ENCODE results near the gene PPP1R3A. TPM values are rescaled to one million over a fixed set of nuclear protein-coding genes. Genes with fewer than 3 reads are reported as not detected.
"Not testable (repeated sequence)": the region's sequence is repeated elsewhere in the genome, so short reads cannot be mapped to it uniquely, and the experiment has no call there.

PPP1R3A gene
- not detected in 2 replicates for total RNA-seq (2014; rRNA removed; shearing (Covaris generic); ENCODE audit: low replicate concordance)

GRCh38 chr7:113918946-113919345 is at the start of gene PPP1R3A:
Gene PPP1R3A (minus strand): TSS chr7:113919009. CDS start chr7:113918996, 13 bp downstream.
- DNase-seq (ENCODE audit: low read depth) = no peak
- in situ Hi-C loops (cut with HindIII; ENCODE audit: low pct_unique_long_range_greater_than_20kb, low sequenced_read_pairs) = no loop called here

- in situ Hi-C loops (cut with HindIII; ENCODE audit: low pct_unique_long_range_greater_than_20kb, low sequenced_read_pairs) = no loop called here
- no peak for DNase-seq (ENCODE audit: low read depth)
These were observed 44.5 kb upstream of the PPP1R3A start for GRCh38 chr7:113963356-113963755.

- in situ Hi-C loops (cut with HindIII; ENCODE audit: low pct_unique_long_range_greater_than_20kb, low sequenced_read_pairs) = no loop called here
- no peak for DNase-seq (ENCODE audit: low read depth)
These were observed 41.1 kb upstream of the PPP1R3A start for GRCh38 chr7:113959910-113960309.

GRCh38 chr7:113955157-113955556 is 36.3 kb upstream of the PPP1R3A start:
- DNase-seq (ENCODE audit: low read depth) = no peak
- in situ Hi-C loops (cut with HindIII; ENCODE audit: low pct_unique_long_range_greater_than_20kb, low sequenced_read_pairs) = no loop called here

GRCh38 chr7:113953553-113953952 is 34.7 kb upstream of the PPP1R3A start:
- in situ Hi-C loops (cut with HindIII; ENCODE audit: low pct_unique_long_range_greater_than_20kb, low sequenced_read_pairs) = no loop called here
- DNase-seq (ENCODE audit: low read depth) = no peak

GRCh38 chr7:113945018-113945938 is 26.5 kb upstream of the PPP1R3A start:
- no peak for DNase-seq (ENCODE audit: low read depth)
- in situ Hi-C loops (cut with HindIII; ENCODE audit: low pct_unique_long_range_greater_than_20kb, low sequenced_read_pairs) = no loop called here

- DNase-seq (ENCODE audit: low read depth) = no peak
- in situ Hi-C loops (cut with HindIII; ENCODE audit: low pct_unique_long_range_greater_than_20kb, low sequenced_read_pairs) = no loop called here
These were observed 18.2 kb upstream of the PPP1R3A start for GRCh38 chr7:113936982-113937381.

- no peak for DNase-seq (ENCODE audit: low read depth)
- in situ Hi-C loops (cut with HindIII; ENCODE audit: low pct_unique_long_range_greater_than_20kb, low sequenced_read_pairs) = no loop called here
These were observed 17.7 kb upstream of the PPP1R3A start for GRCh38 chr7:113936535-113936934.

- in situ Hi-C loops (cut with HindIII; ENCODE audit: low pct_unique_long_range_greater_than_20kb, low sequenced_read_pairs); DNase-seq (ENCODE audit: low read depth): not testable (repeated sequence)
These were observed 10.6 kb upstream of the PPP1R3A start for GRCh38 chr7:113929389-113929788.

GRCh38 chr7:113928112-113928511 is 9.3 kb upstream of the PPP1R3A start:
- in situ Hi-C loops (cut with HindIII; ENCODE audit: low pct_unique_long_range_greater_than_20kb, low sequenced_read_pairs) = no loop called here
- DNase-seq (ENCODE audit: low read depth) = no peak

GRCh38 chr7:113922049-113922448 is 3.2 kb upstream of the PPP1R3A start:
- in situ Hi-C loops (cut with HindIII; ENCODE audit: low pct_unique_long_range_greater_than_20kb, low sequenced_read_pairs) = no loop called here

GRCh38 chr7:113921363-113921762 is 2.6 kb upstream of the PPP1R3A start:
- in situ Hi-C loops (cut with HindIII; ENCODE audit: low pct_unique_long_range_greater_than_20kb, low sequenced_read_pairs) = no loop called here

More at GRCh38 chr7:113922049-113922448, 3.2 kb upstream of the PPP1R3A start:
- DNase-seq (ENCODE audit: low read depth) = no peak

GRCh38 chr7:113917840-113918239 is 969 bp downstream of the PPP1R3A start:
- DNase-seq (ENCODE audit: low read depth) = no peak
- in situ Hi-C loops (cut with HindIII; ENCODE audit: low pct_unique_long_range_greater_than_20kb, low sequenced_read_pairs) = no loop called here

More at GRCh38 chr7:113921363-113921762, 2.6 kb upstream of the PPP1R3A start:
- DNase-seq (ENCODE audit: low read depth) = no peak

- no peak for DNase-seq (ENCODE audit: low read depth)
- in situ Hi-C loops (cut with HindIII; ENCODE audit: low pct_unique_long_range_greater_than_20kb, low sequenced_read_pairs) = no loop called here
These were observed 2.9 kb downstream of the PPP1R3A start for GRCh38 chr7:113915956-113916355.

- in situ Hi-C loops (cut with HindIII; ENCODE audit: low pct_unique_long_range_greater_than_20kb, low sequenced_read_pairs) = no loop called here
- no peak for DNase-seq (ENCODE audit: low read depth)
These were observed 5.9 kb downstream of the PPP1R3A start for GRCh38 chr7:113912876-113913275.

- in situ Hi-C loops (cut with HindIII; ENCODE audit: low pct_unique_long_range_greater_than_20kb, low sequenced_read_pairs) = no loop called here
- DNase-seq (ENCODE audit: low read depth) = no peak
These were observed 11.2 kb downstream of the PPP1R3A start for GRCh38 chr7:113907617-113908016.

- in situ Hi-C loops (cut with HindIII; ENCODE audit: low pct_unique_long_range_greater_than_20kb, low sequenced_read_pairs) = no loop called here
- DNase-seq (ENCODE audit: low read depth) = no peak
These were observed 14.3 kb downstream of the PPP1R3A start for GRCh38 chr7:113904521-113904920.

- in situ Hi-C loops (cut with HindIII; ENCODE audit: low pct_unique_long_range_greater_than_20kb, low sequenced_read_pairs) = no loop called here
- no peak for DNase-seq (ENCODE audit: low read depth)
These were observed 26.0 kb downstream of the PPP1R3A start for GRCh38 chr7:113892818-113893217.

GRCh38 chr7:113891828-113892227 is 27.0 kb downstream of the PPP1R3A start:
- in situ Hi-C loops (cut with HindIII; ENCODE audit: low pct_unique_long_range_greater_than_20kb, low sequenced_read_pairs) = no loop called here
- DNase-seq (ENCODE audit: low read depth) = no peak

GRCh38 chr7:113891031-113891350 is 27.8 kb downstream of the PPP1R3A start:
- in situ Hi-C loops (cut with HindIII; ENCODE audit: low pct_unique_long_range_greater_than_20kb, low sequenced_read_pairs) = no loop called here
- DNase-seq (ENCODE audit: low read depth) = no peak

All from Caki2 (cell line).